ENCODE measurements around the gene PDE9A. TPM values are rescaled to one million over a fixed set of nuclear protein-coding genes. Genes with fewer than 3 reads are reported as not detected.

PDE9A gene
- total and polyA plus RNA-seq, 2 experiments from 2014 or later, result 6.8 to 14.2 TPM

DNA sequence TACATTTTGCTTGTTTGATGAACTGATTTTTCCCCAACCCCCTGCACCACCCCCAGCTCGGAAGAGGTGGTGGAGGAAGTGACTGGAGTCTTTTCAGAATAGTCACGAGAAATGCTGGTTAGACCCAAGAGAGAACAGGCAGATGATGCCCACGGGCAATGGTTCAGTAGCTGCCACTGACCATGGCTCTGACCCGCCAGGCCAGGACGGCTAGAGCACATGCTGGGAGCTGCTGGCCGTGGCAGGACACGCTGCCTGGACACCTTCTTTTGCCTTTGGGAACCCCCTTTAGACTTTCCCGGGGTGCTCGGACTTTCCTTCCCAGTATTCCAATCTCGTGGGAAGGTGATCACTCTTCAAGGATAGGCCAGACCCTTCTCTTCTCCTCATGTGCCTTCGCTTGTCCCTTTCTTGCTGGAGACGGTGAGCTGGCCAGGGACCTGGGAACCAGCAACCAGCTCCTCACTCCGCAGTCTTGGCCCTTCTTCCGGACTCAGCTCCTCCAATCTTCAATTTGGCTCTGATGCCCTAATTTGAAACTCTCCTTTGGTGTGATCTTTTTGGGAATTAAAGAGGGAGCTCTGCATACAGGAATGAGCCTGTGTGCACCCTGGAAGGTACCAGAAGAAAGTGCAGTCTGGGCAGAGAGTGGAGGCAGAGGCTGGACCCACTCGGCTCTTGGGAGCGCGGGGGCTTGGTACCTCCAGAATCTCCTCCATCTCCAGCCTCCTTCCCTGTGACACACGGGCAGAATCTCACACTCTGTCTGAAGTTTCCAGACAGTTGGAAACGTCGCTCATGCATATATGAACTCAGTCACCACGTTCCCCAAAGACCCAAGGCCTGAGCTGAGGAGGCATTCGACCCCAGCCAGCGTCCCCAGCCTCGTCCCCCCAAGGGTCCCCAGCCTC is 4.0 kb upstream of the PDE9A start:
- Histone ChIP-seq H3K9me3 (ENCODE audit: low read depth) (no peaks in the 10 kb centered on the region), H3K27ac (no peak overlapping the region), H3K4me1 (ENCODE audit: low read depth) (peaks cover 5% of the 10 kb centered on the region), H3K27me3 (no peaks in the 10 kb centered on the region), H3K36me3 (no peaks in the 10 kb centered on the region), H3K4me3 (no peak overlapping the region)
- TF ChIP-seq CTCF (IDR thresholded peaks at IDR 0.05; ENCODE audit: low read depth, low read length), result no peak
- no peak for DNase-seq (ENCODE audit: low read depth in 1 of 2, low spot score in 1 of 2)

DNA sequence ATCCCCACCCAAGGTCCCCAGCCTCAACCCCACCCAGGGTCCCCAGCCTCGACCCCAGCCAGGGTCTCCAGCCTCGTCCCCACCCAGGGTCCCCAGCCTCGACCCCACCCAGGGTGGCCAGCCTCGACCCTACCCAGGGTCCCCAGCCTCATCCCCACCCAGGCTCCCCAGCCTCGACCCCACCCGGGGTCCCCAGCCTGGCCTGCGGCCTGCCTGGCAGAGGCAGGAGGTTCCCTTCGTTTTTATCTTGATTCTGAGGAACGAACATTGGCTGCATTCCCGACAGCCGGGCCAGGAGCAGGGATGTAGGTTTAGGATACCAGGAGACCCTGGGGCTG is 3.4 kb upstream of the PDE9A start:
- H3K36me3 ChIP-seq, result no peaks in the 10 kb centered on the region
- no peak for DNase-seq (ENCODE audit: low read depth in 1 of 2, low spot score in 1 of 2)
- no peak overlapping the region for H3K27ac ChIP-seq
- H3K4me1 ChIP-seq (ENCODE audit: low read depth), result peaks cover 10% of the 10 kb centered on the region
- no peaks in the 10 kb centered on the region for H3K27me3 ChIP-seq
- no peak overlapping the region for H3K4me3 ChIP-seq
- H3K9me3 ChIP-seq (ENCODE audit: low read depth), result no peaks in the 10 kb centered on the region
- TF ChIP-seq CTCF (IDR thresholded peaks at IDR 0.05; ENCODE audit: low read depth, low read length), result no peak

DNA sequence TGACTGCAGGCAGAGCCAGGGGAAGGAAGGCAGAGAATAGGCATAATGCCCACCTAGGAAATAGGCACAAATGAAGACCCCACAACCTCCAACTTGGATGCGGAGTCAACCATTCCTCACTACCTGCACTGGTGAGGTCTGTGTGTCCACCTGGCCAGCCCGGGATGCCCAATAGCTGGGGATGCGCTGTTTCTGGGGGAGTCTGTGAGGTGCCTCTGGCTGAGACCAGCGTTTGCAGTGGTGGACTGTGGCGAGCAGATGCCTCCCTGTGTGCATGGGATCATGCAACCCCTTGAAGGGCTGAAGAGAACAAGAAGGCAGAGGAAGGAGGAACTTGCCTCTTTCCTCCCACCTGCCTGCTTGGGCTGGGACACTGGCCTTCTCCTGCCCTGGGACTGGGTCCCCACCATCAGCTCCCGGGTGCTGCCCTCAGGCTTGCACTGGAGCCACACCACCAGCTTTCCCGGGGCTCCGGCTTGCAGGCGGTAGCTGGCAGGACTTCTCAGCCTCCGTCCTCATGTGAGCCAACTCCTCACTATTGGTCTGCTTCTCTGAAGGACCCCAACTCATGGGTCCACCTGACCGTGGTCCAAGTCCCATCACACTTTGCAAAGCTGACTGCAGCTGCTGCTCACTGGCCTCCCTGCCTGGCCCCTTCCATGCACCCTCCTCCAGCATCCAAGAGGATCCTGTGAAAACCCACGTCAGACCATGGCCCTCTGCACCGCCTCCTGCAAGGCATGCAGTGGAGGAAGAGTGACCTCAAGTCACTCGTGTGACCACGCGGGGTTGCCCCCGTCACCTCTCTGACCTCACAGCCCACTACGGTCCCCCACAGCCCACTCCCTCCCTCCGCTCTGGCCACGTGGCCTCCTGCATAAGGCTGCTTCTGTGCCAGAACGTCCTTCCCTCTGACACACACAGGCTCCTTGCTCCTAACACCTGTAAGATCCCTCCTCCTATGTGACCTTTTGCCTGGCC is 2.7 kb upstream of the PDE9A start:
- H3K9me3 ChIP-seq (ENCODE audit: low read depth), result no peaks in the 10 kb centered on the region
- H3K27ac ChIP-seq, result no peak overlapping the region
- TF ChIP-seq CTCF (IDR thresholded peaks at IDR 0.05; ENCODE audit: low read depth, low read length), result no peak
- DNase-seq (ENCODE audit: low read depth in 1 of 2, low spot score in 1 of 2), result no peak
- H3K4me3 ChIP-seq, result no peak overlapping the region
- H3K36me3 ChIP-seq, result no peaks in the 10 kb centered on the region
- no peaks in the 10 kb centered on the region for H3K27me3 ChIP-seq
- peaks cover 15% of the 10 kb centered on the region for H3K4me1 ChIP-seq (ENCODE audit: low read depth)

- Histone ChIP-seq H3K9me3 (ENCODE audit: low read depth) (no peaks in the 10 kb centered on the region), H3K4me1 (ENCODE audit: low read depth) (peaks cover 15% of the 10 kb centered on the region), H3K4me3 (no peak overlapping the region), H3K27me3 (no peaks in the 10 kb centered on the region), H3K27ac (no peak overlapping the region), H3K36me3 (no peaks in the 10 kb centered on the region)
- no peak for DNase-seq (ENCODE audit: low read depth in 1 of 2, low spot score in 1 of 2)
- no peak for TF ChIP-seq CTCF (IDR thresholded peaks at IDR 0.05; ENCODE audit: low read depth, low read length)
Measured at GRCh38 chr21:42651515-42652401, 1.7 kb upstream of the PDE9A start.
